GM23248 (cell line): Measurements from ENCODE around the gene GPX3. TPM values are rescaled to one million over a fixed set of nuclear protein-coding genes. Genes with fewer than 3 reads are reported as not detected.

ENCODE experiments used
- DNase-seq: peaks from one replicate; pipeline ENCODE4 v3.0.0-alpha.2; 2015
- H2AFZ ChIP-seq: fragments of 200-600 bp; sonication (generic); 2 replicates; pipeline ENCODE4 v1.6.1; 2016; ENCODE audit warnings: antibody characterized with exemption
- H3F3A ChIP-seq: fragments of 200-600 bp; sonication (generic); 2 replicates; pipeline ENCODE4 v1.6.1; 2016; ENCODE audit warnings: mild to moderate bottlenecking, antibody characterized with exemption, mixed run types; ENCODE audit not compliant: insufficient read depth
- H3K27ac ChIP-seq: fragments of 200-600 bp; sonication (generic); 2 replicates; pipeline ENCODE4 v1.5.1; 2016; ENCODE audit warnings: mild to moderate bottlenecking
- H3K27me3 ChIP-seq: fragments of 200-600 bp; sonication (generic); replicated peaks from 2 replicates; pipeline ENCODE4 v1.6.1; 2016; ENCODE audit warnings: mild to moderate bottlenecking; ENCODE audit not compliant: insufficient read depth
- H3K36me3 ChIP-seq: fragments of 200-600 bp; sonication (generic); 2 replicates; pipeline ENCODE4 v1.6.1; 2016; ENCODE audit warnings: low read depth, mild to moderate bottlenecking
- H3K4me1 ChIP-seq: fragments of 200-600 bp; sonication (generic); 2 replicates; pipeline ENCODE4 v1.6.1; 2016; ENCODE audit warnings: mild to moderate bottlenecking; ENCODE audit not compliant: insufficient read depth
- H3K4me2 ChIP-seq: fragments of 200-600 bp; sonication (generic); one replicate; pipeline ENCODE4 v1.6.1; 2016; ENCODE audit warnings: mild to moderate bottlenecking; ENCODE audit not compliant: unreplicated experiment
- H3K4me3 ChIP-seq: fragments of 200-600 bp; sonication (generic); 2 replicates; pipeline ENCODE4 v1.5.1; 2016; ENCODE audit warnings: mild to moderate bottlenecking
- H3K79me2 ChIP-seq: fragments of 200-600 bp; sonication (generic); 2 replicates; pipeline ENCODE4 v1.6.1; 2016; ENCODE audit warnings: mild to moderate bottlenecking; ENCODE audit not compliant: insufficient read depth
- H3K9ac ChIP-seq: fragments of 200-600 bp; sonication (generic); 2 replicates; pipeline ENCODE4 v1.6.1; 2016; ENCODE audit warnings: mild to moderate bottlenecking
- H3K9me2 ChIP-seq: fragments of 200-600 bp; sonication (generic); 2 replicates; pipeline ENCODE4 v1.6.1; 2016; ENCODE audit warnings: mixed run types, mild to moderate bottlenecking, moderate library complexity; ENCODE audit not compliant: insufficient read depth
- H3K9me3 ChIP-seq: fragments of 200-600 bp; sonication (generic); one replicate; pipeline ENCODE4 v1.6.1; 2017; ENCODE audit warnings: low read depth
- H4K20me1 ChIP-seq: fragments of 200-600 bp; sonication (generic); 2 replicates; pipeline ENCODE4 v1.6.0; 2016; ENCODE audit not compliant: insufficient read depth
- EZH2 ChIP-seq: fragments of 200-600 bp; sonication (generic); IDR thresholded peaks from 2 replicates; pipeline ENCODE4 v1.6.1; 2018; ENCODE audit warnings: antibody characterized with exemption, mild to moderate bottlenecking; ENCODE audit not compliant: insufficient read depth, poor library complexity, severe bottlenecking
- EZH2phosphoT487 ChIP-seq: fragments of 200-600 bp; sonication (generic); IDR thresholded peaks from 2 replicates; pipeline ENCODE4 v1.6.1; 2018; ENCODE audit warnings: antibody characterized with exemption, moderate library complexity, mild to moderate bottlenecking, low read depth; ENCODE audit not compliant: insufficient read depth
- WGBS, 2 experiments: methylation state at CpG; one replicate each; pipeline ENCODE4 v1.1.6; 2015 to 2017; ENCODE audit warnings: low lambda C conversion rate in 2 of 2, low coverage in 1 of 2; ENCODE audit errors: missing lambda C conversion rate in 2 of 2; 5-methylcytosine and 5-hydroxymethylcytosine counted together
- in situ Hi-C: fragments of 300-500 bp; cut with MboI; formaldehyde crosslinking; loops from 2 replicates; pipeline ENCODE4 v1.15.0; 2020
- polyA plus RNA-seq: library from polyadenylated mRNA; unstranded; fragments of >200 nt; fragmentation: Nextera tagmentation; extraction: Ambion mirVana; gene quantifications from 2 replicates; pipeline ENCODE4 v1.2.1, GENCODE V29; 2016
- total RNA-seq: library from RNA; depleted of rRNA; stranded (reverse); fragments of >200 nt; shearing (Covaris generic); gene quantifications from 2 replicates; pipeline ENCODE4 v1.2.3, GENCODE V29; 2014

GPX3 gene
- total and polyA plus RNA-seq, 2 experiments from 2014 or later = 3.0 to 4.2 TPM

GRCh38 chr5:151071848-151072629 is 51.6 kb downstream of the GPX3 start:
- peaks cover 43% of the 10 kb centered on the region for H3F3A ChIP-seq
- H3K4me1 ChIP-seq = peaks cover 55% of the 10 kb centered on the region

GRCh38 chr5:151072630-151073025 is 52.2 kb downstream of the GPX3 start:
- no peaks in the 10 kb centered on the region for H3K27me3 ChIP-seq
- in situ Hi-C loops = no loop called here
- no peaks in the 10 kb centered on the region for H4K20me1 ChIP-seq
- H3K79me2 ChIP-seq = peaks cover 93% of the 10 kb centered on the region
- WGBS, 2 experiments = 57 to 58% methylated on average over 5 of the region's 5 CpGs
- H3K36me3 ChIP-seq = no peaks in the 10 kb centered on the region
- H2AFZ ChIP-seq = no peak overlapping the region
- peaks cover 43% of the 10 kb centered on the region for H3F3A ChIP-seq
- peak overlapping the region; percentile 39; the same call in 1 of the 2 replicates for H3K9ac ChIP-seq
- TF ChIP-seq EZH2phosphoT487 (no peak), EZH2 (no peak)
- H3K4me2 ChIP-seq = no peak overlapping the region
- H3K9me3 ChIP-seq = no peaks in the 10 kb centered on the region
- H3K9me2 ChIP-seq = no peaks in the 10 kb centered on the region
- H3K4me3 ChIP-seq = no peak overlapping the region
- H3K4me1 ChIP-seq = peaks cover 55% of the 10 kb centered on the region
- peak; percentile 79 for DNase-seq
- peak overlapping the region; percentile 69 for H3K27ac ChIP-seq

More at GRCh38 chr5:151071848-151072629, 51.6 kb downstream of the GPX3 start:
- Histone ChIP-seq H3K9me3 (no peaks in the 10 kb centered on the region), H2AFZ (no peak overlapping the region), H3K4me2 (no peak overlapping the region), H3K9ac (0 out of 2 replicates have a peak overlapping the region, but pooled peaks have one; percentile 39), H3K36me3 (no peaks in the 10 kb centered on the region), H3K27ac (peak overlapping the region; percentile 69), H3K4me3 (no peak overlapping the region), H4K20me1 (no peaks in the 10 kb centered on the region; the same call in 1 of the 2 replicates), H3K79me2 (peaks cover 93% of the 10 kb centered on the region), H3K27me3 (no peaks in the 10 kb centered on the region), H3K9me2 (no peaks in the 10 kb centered on the region)
- TF ChIP-seq EZH2phosphoT487 = no peak
- no peak for TF ChIP-seq EZH2
- WGBS, 2 experiments = 97 to 98% methylated on average over 10 of the region's 10 CpGs
- in situ Hi-C loops = no loop called here
- DNase-seq = peak; percentile 51

DNA sequence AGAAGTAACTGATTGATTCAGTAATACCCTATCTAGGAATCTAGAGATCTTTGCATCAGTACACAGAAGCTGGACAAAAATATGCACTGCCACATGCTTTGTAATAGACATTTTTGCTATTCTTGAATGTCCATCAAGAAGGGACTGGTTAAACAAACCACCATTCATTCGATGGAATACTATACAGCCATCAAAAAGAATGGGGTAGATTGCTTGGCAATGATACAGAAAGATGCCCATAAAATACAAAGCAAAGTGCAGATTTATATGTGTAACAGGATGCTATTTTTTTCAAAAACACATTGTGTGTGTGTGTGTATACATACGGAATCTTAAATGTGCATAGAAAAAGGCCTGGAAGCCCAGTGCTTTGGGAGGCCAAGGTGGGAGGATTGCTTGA is 52.9 kb downstream of the GPX3 start:
- no peak overlapping the region for H3K4me2 ChIP-seq
- H3K79me2 ChIP-seq = peaks cover 93% of the 10 kb centered on the region
- H3K9ac ChIP-seq = 0 out of 2 replicates have a peak overlapping the region, but pooled peaks have one; percentile 10
- no peak overlapping the region for H3K4me3 ChIP-seq
- DNase-seq = no peak
- H3K36me3 ChIP-seq = no peaks in the 10 kb centered on the region
- H3F3A ChIP-seq = peaks cover 43% of the 10 kb centered on the region
- no peaks in the 10 kb centered on the region for H3K9me3 ChIP-seq
- H2AFZ ChIP-seq = no peak overlapping the region
- H3K9me2 ChIP-seq = no peaks in the 10 kb centered on the region
- peaks cover 55% of the 10 kb centered on the region for H3K4me1 ChIP-seq
- no peak for TF ChIP-seq EZH2phosphoT487
- no peak for TF ChIP-seq EZH2
- H3K27ac ChIP-seq = peak overlapping the region; percentile 69
- no peaks in the 10 kb centered on the region for H4K20me1 ChIP-seq
- in situ Hi-C loops = no loop called here
- WGBS, 2 experiments = 91 to 95% methylated on average over 2 of the region's 2 CpGs
- H3K27me3 ChIP-seq = no peaks in the 10 kb centered on the region

- Histone ChIP-seq H3K79me2 (peaks cover 93% of the 10 kb centered on the region), H3K4me1 (peaks cover 62% of the 10 kb centered on the region), H3F3A (peaks cover 46% of the 10 kb centered on the region), H2AFZ (no peak overlapping the region), H3K9me2 (no peaks in the 10 kb centered on the region), H3K9me3 (no peaks in the 10 kb centered on the region), H4K20me1 (no peaks in the 10 kb centered on the region), H3K36me3 (no peaks in the 10 kb centered on the region), H3K9ac (no peak overlapping the region), H3K4me3 (no peak overlapping the region), H3K4me2 (no peak overlapping the region), H3K27me3 (no peaks in the 10 kb centered on the region), H3K27ac (no peak overlapping the region)
- WGBS, 2 experiments = 95 to 97% methylated on average over 2 of the region's 2 CpGs
- no peak for TF ChIP-seq EZH2phosphoT487
- in situ Hi-C loops = no loop called here
- no peak for DNase-seq
These were observed 54.2 kb downstream of the GPX3 start for GRCh38 chr5:151074557-151074956.
